Forelimb muscle (tissue), 1 donor: ENCODE data around the gene UQCC5. TPM values are rescaled to one million over a fixed set of nuclear protein-coding genes. Genes with fewer than 3 reads are reported as not detected.
A peak's percentile ranks its signal among the peaks of the same experiment; 100 is the strongest.

Experiments used
- DNase-seq: peaks from one replicate; pipeline ENCODE4 v3.0.0-alpha.2; 2013; ENCODE audit warnings: low read depth
- polyA plus RNA-seq: library from polyadenylated mRNA; unstranded; fragments of 120-200 nt; gene quantifications from one replicate; pipeline ENCODE4 v1.2.1, GENCODE V29; 2013; ENCODE audit not compliant: insufficient read length

The UQCC5 gene
- polyA plus RNA-seq = 11.5 TPM

GRCh38 chr3:52536369-52537164 is at the start of gene UQCC5:
Gene UQCC5 (plus strand): TSS chr3:52536605. CDS start chr3:52536756, 151 bp downstream.
- DNase-seq = peak; percentile 94

- DNase-seq = no peak
Observed at GRCh38 chr3:52487050-52487787, 49.2 kb upstream of the UQCC5 start.

DNA sequence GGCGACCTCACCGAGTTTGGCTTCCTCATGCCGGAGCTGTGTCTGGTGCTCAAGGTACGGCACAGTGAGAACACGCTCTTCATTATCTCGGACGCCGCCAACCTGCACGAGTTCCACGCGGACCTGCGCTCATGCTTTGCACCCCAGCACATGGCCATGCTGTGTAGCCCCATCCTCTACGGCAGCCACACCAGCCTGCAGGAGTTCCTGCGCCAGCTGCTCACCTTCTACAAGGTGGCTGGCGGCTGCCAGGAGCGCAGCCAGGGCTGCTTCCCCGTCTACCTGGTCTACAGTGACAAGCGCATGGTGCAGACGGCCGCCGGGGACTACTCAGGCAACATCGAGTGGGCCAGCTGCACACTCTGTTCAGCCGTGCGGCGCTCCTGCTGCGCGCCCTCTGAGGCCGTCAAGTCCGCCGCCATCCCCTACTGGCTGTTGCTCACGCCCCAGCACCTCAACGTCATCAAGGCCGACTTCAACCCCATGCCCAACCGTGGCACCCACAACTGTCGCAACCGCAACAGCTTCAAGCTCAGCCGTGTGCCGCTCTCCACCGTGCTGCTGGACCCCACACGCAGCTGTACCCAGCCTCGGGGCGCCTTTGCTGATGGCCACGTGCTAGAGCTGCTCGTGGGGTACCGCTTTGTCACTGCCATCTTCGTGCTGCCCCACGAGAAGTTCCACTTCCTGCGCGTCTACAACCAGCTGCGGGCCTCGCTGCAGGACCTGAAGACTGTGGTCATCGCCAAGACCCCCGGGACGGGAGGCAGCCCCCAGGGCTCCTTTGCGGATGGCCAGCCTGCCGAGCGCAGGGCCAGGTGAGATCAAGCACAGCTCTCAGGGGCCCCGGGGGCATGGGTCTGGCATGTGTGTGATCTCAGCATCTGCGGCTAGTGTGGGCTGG is 48.4 kb upstream of the UQCC5 start:
- DNase-seq = no peak

GRCh38 chr3:52488746-52489145 is 47.7 kb upstream of the UQCC5 start:
- no peak for DNase-seq

DNA sequence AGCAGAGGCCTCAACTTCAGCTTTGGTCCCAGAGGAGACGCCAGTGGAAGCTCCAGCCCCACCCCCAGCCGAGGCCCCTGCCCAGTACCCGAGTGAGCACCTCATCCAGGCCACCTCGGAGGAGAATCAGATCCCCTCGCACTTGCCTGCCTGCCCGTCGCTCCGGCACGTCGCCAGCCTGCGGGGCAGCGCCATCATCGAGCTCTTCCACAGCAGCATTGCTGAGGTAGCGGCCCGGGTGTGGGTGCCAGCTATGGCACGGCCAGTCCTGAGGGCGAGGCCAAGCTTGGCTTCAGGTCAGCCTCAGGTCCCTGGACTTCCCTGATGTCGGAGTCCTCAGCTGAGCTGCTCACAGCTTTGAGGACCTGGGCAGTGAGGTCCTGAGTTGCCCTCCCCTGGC is 47.0 kb upstream of the UQCC5 start:
- no peak for DNase-seq

GRCh38 chr3:52490035-52490938 is 46.1 kb upstream of the UQCC5 start:
- no peak for DNase-seq

DNA sequence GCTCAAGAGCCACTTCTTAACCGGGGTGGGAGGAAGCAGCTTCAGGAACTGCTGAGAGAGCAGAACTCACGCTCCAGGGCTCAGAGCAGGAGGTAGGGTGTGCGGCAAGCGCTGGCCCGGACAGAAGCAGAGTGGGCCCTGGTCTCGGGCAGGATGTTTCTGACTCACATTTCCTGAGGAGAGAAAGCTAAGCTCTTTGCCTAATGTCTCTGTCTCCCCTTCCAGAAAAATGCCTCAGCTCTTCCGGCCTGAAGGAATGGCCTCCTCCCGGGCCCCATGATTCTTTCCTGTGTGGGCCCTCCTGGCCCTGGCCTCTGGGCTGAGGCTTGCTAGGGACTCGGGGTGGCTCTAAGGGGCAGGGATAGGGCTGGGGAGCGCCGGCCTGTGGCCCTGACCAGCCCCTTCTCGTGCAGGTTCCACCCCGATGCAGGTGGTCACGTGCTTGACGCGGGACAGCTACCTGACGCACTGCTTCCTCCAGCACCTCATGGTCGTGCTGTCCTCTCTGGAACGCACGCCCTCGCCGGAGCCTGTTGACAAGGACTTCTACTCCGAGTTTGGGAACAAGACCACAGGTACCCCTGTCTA is 45.4 kb upstream of the UQCC5 start:
- no peak for DNase-seq

DNA sequence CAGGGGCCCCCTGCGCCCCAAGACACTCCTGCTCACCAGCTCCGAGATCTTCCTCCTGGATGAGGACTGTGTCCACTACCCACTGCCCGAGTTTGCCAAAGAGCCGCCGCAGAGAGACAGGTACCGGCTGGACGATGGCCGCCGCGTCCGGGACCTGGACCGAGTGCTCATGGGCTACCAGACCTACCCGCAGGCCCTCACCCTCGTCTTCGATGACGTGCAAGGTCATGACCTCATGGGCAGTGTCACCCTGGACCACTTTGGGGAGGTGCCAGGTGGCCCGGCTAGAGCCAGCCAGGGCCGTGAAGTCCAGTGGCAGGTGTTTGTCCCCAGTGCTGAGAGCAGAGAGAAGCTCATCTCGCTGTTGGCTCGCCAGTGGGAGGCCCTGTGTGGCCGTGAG is 44.3 kb upstream of the UQCC5 start:
- DNase-seq = no peak

DNA sequence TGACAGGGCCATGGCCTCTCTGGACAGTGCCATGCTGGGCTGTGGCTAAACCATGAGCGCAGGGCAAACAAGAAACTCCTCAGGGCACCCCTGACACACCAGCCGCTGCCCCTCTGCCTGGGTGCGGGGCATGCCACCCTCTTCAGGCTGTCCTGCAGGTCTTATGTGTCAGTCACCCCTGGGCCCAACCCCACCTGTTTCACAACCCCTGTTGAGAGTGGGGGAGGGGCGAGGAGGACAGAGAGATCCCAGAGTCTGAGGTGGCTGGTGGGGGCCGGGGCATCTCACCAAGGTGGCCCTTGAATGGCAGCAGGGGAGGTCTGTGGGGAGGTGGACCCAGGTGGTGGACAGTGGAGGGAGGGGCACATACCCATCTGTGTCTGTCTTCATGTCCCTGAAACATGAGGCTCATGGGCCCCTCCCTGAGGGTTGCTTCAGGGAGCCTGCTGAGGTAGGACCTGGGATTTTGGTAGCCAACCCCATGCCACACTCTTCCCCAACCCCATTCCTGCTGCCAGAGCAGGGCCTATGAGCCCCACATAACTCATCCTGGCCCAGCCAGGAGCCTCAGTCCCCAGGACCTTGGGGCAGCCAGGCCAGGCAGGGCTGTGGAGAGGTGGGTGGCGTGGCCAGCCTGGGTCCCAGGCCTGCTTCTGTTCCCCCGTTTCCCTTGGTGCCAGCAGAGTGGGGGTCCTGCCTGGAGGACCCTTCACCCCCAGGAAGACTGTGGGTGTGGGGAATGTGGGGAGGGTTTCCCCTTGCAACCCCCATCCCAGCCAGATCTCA is 43.0 kb upstream of the UQCC5 start:
- DNase-seq = no peak

- DNase-seq = no peak
Observed at GRCh38 chr3:52494445-52494844, 42.0 kb upstream of the UQCC5 start.

GRCh38 chr3:52494886-52495495 is 41.4 kb upstream of the UQCC5 start, which contains the start of gene STAB1:
Gene STAB1 (plus strand): TSS chr3:52495338. CDS start chr3:52495414, 76 bp downstream.
- DNase-seq = no peak

GRCh38 chr3:52495777-52496602 is 40.4 kb upstream of the UQCC5 start:
- no peak for DNase-seq

DNA sequence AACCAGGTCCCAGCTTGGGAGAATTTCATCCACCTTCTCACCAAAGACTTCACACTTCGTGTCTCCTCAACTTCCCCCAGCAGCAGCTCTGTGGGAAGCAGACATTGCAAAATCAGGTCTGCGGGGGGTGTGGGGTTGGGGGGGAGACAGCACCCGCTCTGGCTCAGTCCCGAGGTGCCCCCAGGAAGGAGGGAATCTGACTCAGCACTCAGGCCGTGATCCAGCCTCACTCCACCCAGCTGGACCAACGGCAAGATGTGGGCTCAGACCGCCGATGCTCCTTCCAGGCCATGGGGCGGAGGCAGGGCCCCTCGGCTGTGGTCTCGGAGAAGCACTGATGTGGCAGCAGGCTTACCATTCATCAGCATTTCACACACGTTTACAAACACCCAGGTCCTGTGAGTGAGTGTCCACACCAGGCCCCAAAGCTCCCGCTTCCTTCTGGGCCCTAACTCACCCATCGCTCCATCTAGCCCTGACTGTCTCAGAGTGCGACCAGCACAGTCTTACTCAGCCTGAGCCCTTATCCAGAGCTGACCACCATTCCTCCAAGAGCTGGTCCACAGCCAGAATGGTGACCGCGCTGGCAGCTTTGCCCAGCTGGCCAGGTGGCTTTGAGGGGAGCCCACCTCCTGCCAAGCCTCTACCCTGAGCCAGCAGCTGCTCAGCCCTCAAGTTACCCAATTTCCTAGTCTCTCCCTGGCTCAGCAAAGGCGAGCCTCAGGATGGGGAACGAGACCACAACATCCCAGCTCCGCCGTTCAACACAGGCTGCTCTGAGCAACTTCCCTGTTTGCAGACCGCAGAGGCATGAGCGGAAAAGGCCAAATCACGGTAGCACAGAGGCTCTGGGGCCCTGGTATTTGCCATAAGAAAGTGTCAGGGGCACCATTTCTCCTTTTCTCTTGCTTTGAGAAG is 38.0 kb upstream of the UQCC5 start:
- DNase-seq = peak; percentile 17

- no peak for DNase-seq
Observed at GRCh38 chr3:52501046-52501445, 35.4 kb upstream of the UQCC5 start.

GRCh38 chr3:52502001-52502400 is 34.4 kb upstream of the UQCC5 start:
- no peak for DNase-seq

- DNase-seq = no peak
Observed at GRCh38 chr3:52502808-52503350, 33.5 kb upstream of the UQCC5 start.
